AG10803 (cell line): Measurements from ENCODE around the gene LCN15.
A peak's percentile ranks its signal among the peaks of the same experiment; 100 is the strongest.
"Not testable (repeated sequence)": the region's sequence is repeated elsewhere in the genome, so short reads cannot be mapped to it uniquely, and the experiment has no call there.

Source experiments
- DNase-seq: peaks from one replicate; pipeline ENCODE4 v3.0.0; 2010; ENCODE audit warnings: low read depth
- H3K4me3 ChIP-seq: 2 replicates; pipeline ENCODE4 v1.5.1; 2011; ENCODE audit warnings: mild to moderate bottlenecking, low read length, control low read depth
- TF ChIP-seq, protein P1 (sequence below): conservative IDR thresholded peaks from 2 replicates; pipeline ENCODE4 v1.5.1; 2011; ENCODE audit warnings: mild to moderate bottlenecking, low read length, control low read depth, inconsistent platforms

Gene LCN15

DNA sequence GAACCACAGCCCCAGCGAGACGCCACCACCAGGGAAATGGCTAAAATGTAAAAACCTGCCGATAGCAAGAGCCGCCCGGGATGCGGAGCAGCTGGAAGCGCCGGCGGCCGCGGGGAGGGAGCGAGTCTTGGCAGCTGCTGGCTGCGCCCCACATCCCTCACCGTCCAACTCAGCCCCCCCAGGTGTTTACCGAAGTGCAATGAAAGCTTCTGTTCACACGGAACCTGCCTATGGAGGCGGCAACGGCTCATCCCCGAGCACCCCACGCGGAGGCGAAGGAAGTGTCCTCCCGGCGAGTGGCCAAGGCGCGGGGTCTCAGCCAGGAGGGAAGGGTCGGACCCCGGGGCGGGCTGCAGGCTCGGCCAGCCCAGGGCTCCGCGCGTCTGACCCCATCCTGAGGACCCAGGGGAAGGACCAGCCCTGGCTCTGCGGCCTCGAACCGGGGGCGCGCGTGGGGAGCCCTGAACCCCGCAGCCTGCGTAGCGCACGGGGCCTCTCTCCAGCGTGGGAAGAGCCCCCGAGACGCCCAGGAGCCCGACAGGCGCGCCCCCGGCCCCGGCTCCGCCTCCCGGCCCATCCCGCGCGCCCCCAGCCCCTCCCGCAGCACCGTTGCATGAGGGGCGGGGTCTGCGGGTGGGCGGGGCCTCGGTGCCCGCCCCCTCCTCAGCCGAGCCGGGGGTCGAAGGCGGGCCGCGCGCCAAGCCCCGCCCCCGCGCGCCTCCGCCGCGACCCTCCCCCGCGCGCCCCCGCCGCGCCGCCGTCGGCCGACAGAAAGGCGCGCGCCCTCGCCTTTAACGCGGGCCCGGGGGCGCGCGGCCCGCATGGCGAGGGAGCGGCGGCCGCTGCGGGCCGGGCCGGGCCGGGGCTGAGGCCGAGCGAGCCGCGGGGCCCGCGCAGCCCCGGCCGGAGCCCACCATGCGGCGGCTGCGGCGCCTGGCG is 52.3 kb downstream of the LCN15 start, which contains the start of gene DIPK1B:
Gene DIPK1B, plus strand, starts transcription at position 822 of the 939 bp plus-strand sequence. Its CDS starts 94 bp downstream, at position 916.
- H3K4me3 ChIP-seq: no peak within 1 kb of the TSS
- TF ChIP-seq, protein P1, sequence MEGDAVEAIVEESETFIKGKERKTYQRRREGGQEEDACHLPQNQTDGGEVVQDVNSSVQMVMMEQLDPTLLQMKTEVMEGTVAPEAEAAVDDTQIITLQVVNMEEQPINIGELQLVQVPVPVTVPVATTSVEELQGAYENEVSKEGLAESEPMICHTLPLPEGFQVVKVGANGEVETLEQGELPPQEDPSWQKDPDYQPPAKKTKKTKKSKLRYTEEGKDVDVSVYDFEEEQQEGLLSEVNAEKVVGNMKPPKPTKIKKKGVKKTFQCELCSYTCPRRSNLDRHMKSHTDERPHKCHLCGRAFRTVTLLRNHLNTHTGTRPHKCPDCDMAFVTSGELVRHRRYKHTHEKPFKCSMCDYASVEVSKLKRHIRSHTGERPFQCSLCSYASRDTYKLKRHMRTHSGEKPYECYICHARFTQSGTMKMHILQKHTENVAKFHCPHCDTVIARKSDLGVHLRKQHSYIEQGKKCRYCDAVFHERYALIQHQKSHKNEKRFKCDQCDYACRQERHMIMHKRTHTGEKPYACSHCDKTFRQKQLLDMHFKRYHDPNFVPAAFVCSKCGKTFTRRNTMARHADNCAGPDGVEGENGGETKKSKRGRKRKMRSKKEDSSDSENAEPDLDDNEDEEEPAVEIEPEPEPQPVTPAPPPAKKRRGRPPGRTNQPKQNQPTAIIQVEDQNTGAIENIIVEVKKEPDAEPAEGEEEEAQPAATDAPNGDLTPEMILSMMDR: no peak
- no peak for DNase-seq

DNA sequence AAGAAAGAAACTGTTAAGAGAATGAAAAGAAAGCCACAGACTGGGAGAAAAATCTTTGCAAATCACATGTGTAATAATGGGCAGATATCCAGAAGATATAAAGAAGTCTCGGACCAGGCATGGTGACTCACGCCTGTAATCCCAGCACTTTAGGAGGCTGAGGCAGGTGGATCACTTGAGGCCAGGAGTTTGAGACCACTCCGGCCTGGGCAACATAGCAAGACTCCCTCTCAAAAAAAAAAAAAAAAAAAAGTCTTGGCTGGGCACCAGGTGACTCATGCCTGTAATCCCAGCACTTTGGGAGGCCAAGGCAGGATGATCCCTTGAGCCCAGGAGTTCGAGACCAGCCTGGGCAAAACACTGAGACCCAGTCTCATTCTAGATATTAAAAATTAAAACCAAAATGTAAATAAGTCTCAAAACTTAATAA is 53.1 kb downstream of the LCN15 start:
- H3K4me3 ChIP-seq: not testable (repeated sequence)
- peak; percentile 48 for DNase-seq

DNA sequence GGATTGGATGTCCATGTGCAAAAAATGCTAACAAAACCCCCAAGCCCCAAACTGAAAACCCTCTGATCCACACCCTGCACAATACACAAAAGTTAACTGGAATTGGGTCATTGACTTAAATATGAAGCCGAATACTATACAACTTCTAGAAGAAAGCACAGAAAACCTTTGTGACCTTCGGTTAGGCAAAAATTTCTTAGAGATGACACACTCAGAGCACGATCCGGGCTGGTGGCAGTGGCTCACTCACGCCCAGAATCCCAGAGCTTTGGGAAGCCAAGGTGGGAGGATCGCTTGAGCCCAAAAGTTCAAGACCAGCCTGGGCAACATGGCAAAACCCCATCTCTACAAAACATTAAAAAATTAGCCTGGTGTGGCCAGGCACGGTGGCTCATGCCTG is 53.8 kb downstream of the LCN15 start:
- TF ChIP-seq, protein P1: no peak
- no peak for DNase-seq

More for the DNA sequence above, 53.8 kb downstream of the LCN15 start:
- H3K4me3 ChIP-seq: no peak overlapping the region
